Erythroblast (primary cell): Measurements from ENCODE around the gene SACS.

Experiments used
- DNase-seq, 2 experiments: peaks; one replicate each; lab custom pipeline; 2025; lab: John Stamatoyannopoulos, UW
- GATA1 ChIP-seq: IDR thresholded peaks from 2 replicates; pipeline ENCODE4 v1.6.1; 2011; ENCODE audit warnings: low read depth, mild to moderate bottlenecking, control low read depth, low read length, moderate library complexity
- POLR2A ChIP-seq: IDR thresholded peaks from 2 replicates; pipeline ENCODE4 v1.6.1; 2011; ENCODE audit warnings: mild to moderate bottlenecking, low read length

The SACS gene, protein sequence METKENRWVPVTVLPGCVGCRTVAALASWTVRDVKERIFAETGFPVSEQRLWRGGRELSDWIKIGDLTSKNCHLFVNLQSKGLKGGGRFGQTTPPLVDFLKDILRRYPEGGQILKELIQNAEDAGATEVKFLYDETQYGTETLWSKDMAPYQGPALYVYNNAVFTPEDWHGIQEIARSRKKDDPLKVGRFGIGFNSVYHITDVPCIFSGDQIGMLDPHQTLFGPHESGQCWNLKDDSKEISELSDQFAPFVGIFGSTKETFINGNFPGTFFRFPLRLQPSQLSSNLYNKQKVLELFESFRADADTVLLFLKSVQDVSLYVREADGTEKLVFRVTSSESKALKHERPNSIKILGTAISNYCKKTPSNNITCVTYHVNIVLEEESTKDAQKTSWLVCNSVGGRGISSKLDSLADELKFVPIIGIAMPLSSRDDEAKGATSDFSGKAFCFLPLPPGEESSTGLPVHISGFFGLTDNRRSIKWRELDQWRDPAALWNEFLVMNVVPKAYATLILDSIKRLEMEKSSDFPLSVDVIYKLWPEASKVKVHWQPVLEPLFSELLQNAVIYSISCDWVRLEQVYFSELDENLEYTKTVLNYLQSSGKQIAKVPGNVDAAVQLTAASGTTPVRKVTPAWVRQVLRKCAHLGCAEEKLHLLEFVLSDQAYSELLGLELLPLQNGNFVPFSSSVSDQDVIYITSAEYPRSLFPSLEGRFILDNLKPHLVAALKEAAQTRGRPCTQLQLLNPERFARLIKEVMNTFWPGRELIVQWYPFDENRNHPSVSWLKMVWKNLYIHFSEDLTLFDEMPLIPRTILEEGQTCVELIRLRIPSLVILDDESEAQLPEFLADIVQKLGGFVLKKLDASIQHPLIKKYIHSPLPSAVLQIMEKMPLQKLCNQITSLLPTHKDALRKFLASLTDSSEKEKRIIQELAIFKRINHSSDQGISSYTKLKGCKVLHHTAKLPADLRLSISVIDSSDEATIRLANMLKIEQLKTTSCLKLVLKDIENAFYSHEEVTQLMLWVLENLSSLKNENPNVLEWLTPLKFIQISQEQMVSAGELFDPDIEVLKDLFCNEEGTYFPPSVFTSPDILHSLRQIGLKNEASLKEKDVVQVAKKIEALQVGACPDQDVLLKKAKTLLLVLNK (N-terminal part only)

DNA sequence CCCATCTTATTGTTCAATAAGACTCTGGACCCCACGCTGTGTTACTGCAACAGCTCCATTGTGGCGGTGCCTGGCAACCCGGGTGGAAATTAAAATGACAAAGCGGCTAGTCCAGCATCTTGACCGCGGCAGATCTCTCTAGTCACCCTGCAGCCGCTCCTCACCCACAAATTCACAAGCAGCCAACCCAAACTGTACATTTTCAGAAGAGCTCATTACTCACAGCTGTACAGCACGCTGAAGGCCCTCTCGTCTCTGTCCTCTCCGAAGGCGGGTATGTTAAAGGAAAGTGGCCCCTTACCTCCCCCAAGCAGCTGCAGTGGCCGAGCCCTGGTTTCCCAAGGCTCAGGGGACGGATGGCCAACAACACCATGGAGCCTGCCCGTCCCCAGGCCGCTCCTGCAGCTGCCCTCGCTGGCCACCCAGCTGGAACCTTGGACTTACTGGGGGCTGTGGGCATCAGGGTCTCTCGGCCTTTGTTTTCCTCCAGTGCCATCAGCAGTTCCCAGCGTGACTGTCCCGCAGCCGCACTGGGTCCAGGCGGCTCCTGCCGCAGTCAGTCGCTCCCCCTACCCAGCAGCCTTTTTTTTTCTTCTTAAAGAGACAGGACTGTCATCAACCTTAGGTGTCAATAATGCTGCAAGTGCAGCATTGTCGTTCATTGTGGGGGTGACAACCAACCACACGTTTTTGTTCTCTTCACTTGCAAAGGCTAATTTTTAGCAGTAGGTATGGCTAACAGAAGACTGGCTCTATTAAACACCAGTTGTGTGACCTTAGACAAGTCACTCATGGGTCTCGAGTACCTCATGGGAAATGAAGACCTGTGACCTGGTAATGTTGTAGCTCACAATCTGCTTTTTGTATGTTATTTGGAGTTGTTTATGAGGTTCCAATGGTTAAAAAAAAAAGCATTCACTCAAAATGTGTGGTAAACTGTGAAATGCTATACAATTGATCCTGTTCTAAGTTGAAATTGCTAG lies at the start of gene SACS:
TSS of gene SACS (minus strand) at position 532 of the 983 bp plus-strand sequence. CDS start 22,463 bp downstream, outside the sequence.
- no peak for TF ChIP-seq GATA1
- TF ChIP-seq POLR2A = no peak
- no peak for DNase-seq

DNA sequence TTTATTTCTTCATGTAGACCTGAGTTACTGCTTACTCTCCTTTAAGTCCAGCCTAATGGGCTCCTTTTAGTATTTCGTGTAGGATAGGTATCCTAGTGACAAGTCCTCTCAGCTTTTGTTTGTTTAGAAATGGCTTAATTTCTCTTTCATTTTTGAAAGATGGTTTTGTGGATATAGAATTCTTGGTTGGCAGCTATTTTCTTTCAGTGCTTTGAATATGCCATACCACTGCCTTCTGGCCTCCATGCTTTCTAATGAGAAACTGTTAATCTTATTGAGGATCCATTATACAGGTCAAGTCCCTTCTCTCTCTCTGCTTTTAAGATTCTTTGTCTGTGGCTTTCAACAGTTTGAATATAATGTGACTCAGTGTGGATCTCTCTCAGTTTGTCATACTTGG lies 46.8 kb upstream of the SACS start:
- DNase-seq = no peak
- TF ChIP-seq POLR2A = no peak
- TF ChIP-seq GATA1 = no peak

- no peak for DNase-seq
- TF ChIP-seq POLR2A = no peak
- no peak for TF ChIP-seq GATA1
These were observed 43.6 kb upstream of the SACS start for GRCh38 chr13:23477101-23477500.

DNA sequence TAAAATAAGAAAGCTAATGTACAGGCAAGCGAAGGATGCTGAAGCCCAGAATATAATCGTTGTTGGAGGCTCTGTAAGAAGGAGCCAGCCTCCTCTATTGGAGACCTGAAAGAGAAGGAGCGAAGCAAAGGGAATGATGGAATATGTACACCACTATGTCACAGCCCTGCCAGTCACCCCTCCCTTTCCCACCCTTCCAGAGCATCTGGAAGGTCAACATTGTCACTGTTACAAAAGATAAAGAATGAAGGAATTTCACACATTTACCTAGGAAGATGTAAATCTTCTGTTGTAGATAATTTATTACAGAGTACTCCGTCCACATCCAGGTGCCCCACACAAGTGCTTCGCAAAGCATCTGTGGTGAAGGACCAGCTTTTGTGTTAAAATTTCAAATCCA lies 39.7 kb upstream of the SACS start:
- no peak for DNase-seq
- TF ChIP-seq GATA1 (no peak), POLR2A (no peak)

GRCh38 chr13:23472189-23472588 lies 38.7 kb upstream of the SACS start:
- DNase-seq = no peak
- TF ChIP-seq GATA1 (no peak), POLR2A (no peak)

DNA sequence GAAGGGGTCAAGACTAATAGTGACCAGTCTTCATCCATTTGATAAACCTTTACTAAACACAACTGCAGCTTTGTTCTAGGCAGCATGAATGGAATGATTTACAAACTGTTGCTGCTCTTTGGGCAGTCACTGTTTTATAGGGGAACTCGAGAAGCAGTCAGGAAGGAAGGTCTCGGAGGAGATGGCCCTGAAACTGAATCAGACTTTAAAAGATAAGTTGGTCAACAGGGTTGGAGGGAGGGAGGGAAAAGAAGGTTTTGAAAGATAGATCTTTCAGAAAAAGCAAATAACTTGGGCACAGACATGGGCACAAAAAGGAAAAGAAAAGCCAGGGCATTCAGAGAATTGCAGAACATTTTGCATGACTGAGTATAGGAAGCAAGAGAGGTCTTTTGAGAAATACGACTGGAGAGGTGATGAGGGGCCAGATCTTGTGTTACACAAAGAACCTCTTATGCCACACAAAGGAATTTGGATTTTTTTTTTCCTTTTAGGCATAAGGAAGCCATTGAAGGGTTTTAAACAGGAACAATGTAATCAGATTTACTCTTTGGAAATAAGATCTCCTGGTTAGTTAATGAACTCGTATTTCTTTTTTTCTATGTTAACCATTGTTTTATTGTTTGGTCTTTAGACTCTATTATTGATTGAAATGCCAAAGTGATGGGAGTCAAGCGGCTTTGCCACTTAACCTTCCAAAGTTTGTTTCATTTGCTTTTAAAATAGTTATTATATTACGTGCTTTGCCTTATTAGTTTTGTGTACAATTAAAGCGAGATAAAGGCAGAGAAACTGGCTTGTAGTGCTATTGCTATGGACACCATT lies 37.5 kb upstream of the SACS start:
- no peak for TF ChIP-seq GATA1
- no peak for TF ChIP-seq POLR2A

GRCh38 chr13:23469951-23470421 lies 36.5 kb upstream of the SACS start:
- no peak for DNase-seq

More for the DNA sequence above, 37.5 kb upstream of the SACS start:
- DNase-seq = no peak

DNA sequence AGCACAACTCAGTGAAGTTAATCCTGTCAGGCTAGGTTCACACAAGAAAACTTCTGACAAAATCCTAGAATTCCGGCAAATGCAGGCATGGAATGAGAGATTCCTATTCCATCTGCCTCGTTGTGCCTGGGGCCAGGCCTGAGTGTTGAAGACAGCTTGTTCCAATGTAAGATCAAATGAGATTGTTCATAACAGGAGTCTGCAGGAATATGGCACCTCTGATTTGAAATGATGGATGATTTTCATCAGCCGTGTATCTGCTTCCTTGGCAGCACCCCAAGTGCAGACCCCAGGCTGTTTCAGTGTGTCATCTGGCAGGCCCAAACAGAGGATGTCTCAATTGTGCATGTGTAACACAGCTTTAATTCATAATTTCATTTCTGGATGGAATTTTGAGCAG lies 35.3 kb upstream of the SACS start:
- DNase-seq = no peak
- TF ChIP-seq GATA1 (no peak), POLR2A (no peak)

More at GRCh38 chr13:23469951-23470421, 36.5 kb upstream of the SACS start:
- TF ChIP-seq GATA1 = no peak
- TF ChIP-seq POLR2A = no peak

DNA sequence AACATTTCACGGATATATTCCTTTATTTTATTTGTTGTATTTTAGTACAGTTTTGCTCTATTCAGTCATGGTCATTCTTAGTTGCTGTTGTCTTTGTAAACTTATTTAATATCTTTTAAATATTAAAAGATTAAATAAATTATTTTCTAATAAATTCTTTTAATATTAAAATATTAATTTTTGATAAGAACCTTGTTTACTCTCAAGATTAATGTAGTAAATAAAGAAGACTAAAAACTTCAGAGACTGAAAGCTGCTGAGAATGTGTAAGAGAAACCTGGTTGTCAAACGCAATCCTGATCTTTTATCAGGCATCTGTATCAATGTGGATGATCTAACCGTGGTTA lies 34.4 kb upstream of the SACS start:
- TF ChIP-seq GATA1 = no peak
- no peak for DNase-seq

GRCh38 chr13:23467048-23467931 lies 33.8 kb upstream of the SACS start:
- DNase-seq = no peak
- TF ChIP-seq GATA1 (no peak), POLR2A (no peak)
